Loucy (cell line): ENCODE results near the gene CYP4Z1.

Experiments used
- EZH2phosphoT487 ChIP-seq: fragments of 200-600 bp; IDR thresholded peaks from 2 replicates; pipeline ENCODE4 v1.6.1; 2018; ENCODE audit warnings: antibody characterized with exemption, mild to moderate bottlenecking, moderate library complexity, borderline replicate concordance
- TF ChIP-seq, protein P1 (sequence below): fragments of 200-600 bp; sonication (generic); conservative IDR thresholded peaks from 2 replicates; pipeline ENCODE4 v1.5.1; 2014; ENCODE audit warnings: mild to moderate bottlenecking, antibody characterized with exemption, low read length

DNA sequence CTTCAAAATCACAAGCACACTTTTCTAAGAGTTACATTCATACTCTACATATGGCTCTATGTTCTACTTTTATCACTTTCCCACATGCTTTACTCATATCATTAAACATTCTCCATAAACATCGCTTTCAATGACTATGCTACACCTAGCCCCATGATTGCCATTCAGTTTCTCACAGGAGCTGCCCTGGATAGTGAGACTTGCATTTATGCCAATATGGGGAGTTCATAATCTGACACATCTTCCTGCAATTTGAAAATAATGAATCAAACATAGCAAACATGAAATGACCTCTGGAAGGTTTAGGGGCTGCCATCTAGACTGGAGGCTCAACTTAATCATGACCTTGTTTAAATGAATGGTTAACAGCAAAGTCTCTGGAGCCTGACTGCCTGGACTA, 61.2 kb downstream of the CYP4Z1 start:
- TF ChIP-seq, protein P1, sequence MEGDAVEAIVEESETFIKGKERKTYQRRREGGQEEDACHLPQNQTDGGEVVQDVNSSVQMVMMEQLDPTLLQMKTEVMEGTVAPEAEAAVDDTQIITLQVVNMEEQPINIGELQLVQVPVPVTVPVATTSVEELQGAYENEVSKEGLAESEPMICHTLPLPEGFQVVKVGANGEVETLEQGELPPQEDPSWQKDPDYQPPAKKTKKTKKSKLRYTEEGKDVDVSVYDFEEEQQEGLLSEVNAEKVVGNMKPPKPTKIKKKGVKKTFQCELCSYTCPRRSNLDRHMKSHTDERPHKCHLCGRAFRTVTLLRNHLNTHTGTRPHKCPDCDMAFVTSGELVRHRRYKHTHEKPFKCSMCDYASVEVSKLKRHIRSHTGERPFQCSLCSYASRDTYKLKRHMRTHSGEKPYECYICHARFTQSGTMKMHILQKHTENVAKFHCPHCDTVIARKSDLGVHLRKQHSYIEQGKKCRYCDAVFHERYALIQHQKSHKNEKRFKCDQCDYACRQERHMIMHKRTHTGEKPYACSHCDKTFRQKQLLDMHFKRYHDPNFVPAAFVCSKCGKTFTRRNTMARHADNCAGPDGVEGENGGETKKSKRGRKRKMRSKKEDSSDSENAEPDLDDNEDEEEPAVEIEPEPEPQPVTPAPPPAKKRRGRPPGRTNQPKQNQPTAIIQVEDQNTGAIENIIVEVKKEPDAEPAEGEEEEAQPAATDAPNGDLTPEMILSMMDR = no peak
- no peak for TF ChIP-seq EZH2phosphoT487
